ENCODE data around the gene ADAMTS17. TPM values are rescaled to one million over a fixed set of nuclear protein-coding genes. Genes with fewer than 3 reads are reported as not detected.

The ADAMTS17 gene
- total and polyA plus RNA-seq, 2 experiments from 2014 or later = 3.7 to 4.4 TPM

GRCh38 chr15:100318880-100319279 lies 22.9 kb downstream of the ADAMTS17 start:
- H4K20me1 ChIP-seq (ENCODE audit: insufficient read depth, poor library complexity, severe bottlenecking) = no peaks in the 10 kb centered on the region
- no peak for TF ChIP-seq EZH2phosphoT487 (IDR thresholded peaks at IDR 0.05; ENCODE audit: low read depth, severe bottlenecking, unreplicated experiment)
- TF ChIP-seq CTCF (IDR thresholded peaks at IDR 0.05; ENCODE audit: poor library complexity) = no peak
- TF ChIP-seq EZH2 (IDR thresholded peaks at IDR 0.05; ENCODE audit: borderline replicate concordance) = no peak
- no peak overlapping the region for H3K4me3 ChIP-seq
- no peaks in the 10 kb centered on the region for H3K4me1 ChIP-seq (ENCODE audit: insufficient read depth)
- no peak overlapping the region for H3K27ac ChIP-seq
- H3K79me2 ChIP-seq = no peaks in the 10 kb centered on the region
- no peaks in the 10 kb centered on the region for H3K9me3 ChIP-seq (ENCODE audit: low read depth)
- H3K4me2 ChIP-seq = no peak overlapping the region
- H3K9me2 ChIP-seq (replicated peaks; ENCODE audit: insufficient read depth) = no peaks in the 10 kb centered on the region
- no peaks in the 10 kb centered on the region for H3K36me3 ChIP-seq (replicated peaks; ENCODE audit: insufficient read depth, low read depth)
- H2AFZ ChIP-seq = no peak overlapping the region
- 94% methylated on average over 4 of the region's 4 CpGs for WGBS (ENCODE audit: low lambda C conversion rate, missing lambda C conversion rate)
- H3K27me3 ChIP-seq = no peaks in the 10 kb centered on the region
- no peak for DNase-seq (ENCODE audit: low spot score)

- H3K27ac ChIP-seq = no peak overlapping the region
- no peaks in the 10 kb centered on the region for H3K9me2 ChIP-seq (replicated peaks; ENCODE audit: insufficient read depth)
- peaks cover 15% of the 10 kb centered on the region for H3K4me1 ChIP-seq (ENCODE audit: insufficient read depth)
- no peaks in the 10 kb centered on the region for H3K27me3 ChIP-seq
- H2AFZ ChIP-seq = no peak overlapping the region
- no peak for DNase-seq (ENCODE audit: low spot score)
- no peak overlapping the region for H3K4me3 ChIP-seq
- no peaks in the 10 kb centered on the region for H3K9me3 ChIP-seq (ENCODE audit: low read depth)
- H4K20me1 ChIP-seq (ENCODE audit: insufficient read depth, poor library complexity, severe bottlenecking) = no peaks in the 10 kb centered on the region
- H3K36me3 ChIP-seq (replicated peaks; ENCODE audit: insufficient read depth, low read depth) = no peaks in the 10 kb centered on the region
- H3K79me2 ChIP-seq = no peaks in the 10 kb centered on the region
- TF ChIP-seq CTCF (IDR thresholded peaks at IDR 0.05; ENCODE audit: poor library complexity) (no peak), EZH2 (IDR thresholded peaks at IDR 0.05; ENCODE audit: borderline replicate concordance) (no peak), EZH2phosphoT487 (IDR thresholded peaks at IDR 0.05; ENCODE audit: low read depth, severe bottlenecking, unreplicated experiment) (no peak)
- 89% methylated on average over 16 of the region's 16 CpGs for WGBS (ENCODE audit: low lambda C conversion rate, missing lambda C conversion rate)
- no peak overlapping the region for H3K4me2 ChIP-seq
These were observed 26.9 kb downstream of the ADAMTS17 start for GRCh38 chr15:100314809-100315400.

- H3K36me3 ChIP-seq (replicated peaks; ENCODE audit: insufficient read depth, low read depth) = no peaks in the 10 kb centered on the region
- 79% methylated on average over 8 of the region's 8 CpGs for WGBS (ENCODE audit: low lambda C conversion rate, missing lambda C conversion rate)
These were observed 29.8 kb downstream of the ADAMTS17 start for GRCh38 chr15:100311833-100312476.

More at GRCh38 chr15:100311833-100312476, 29.8 kb downstream of the ADAMTS17 start:
- Histone ChIP-seq H3K27ac (no peak overlapping the region), H3K9me2 (replicated peaks; ENCODE audit: insufficient read depth) (no peaks in the 10 kb centered on the region), H3K79me2 (no peaks in the 10 kb centered on the region), H3K4me1 (ENCODE audit: insufficient read depth) (peaks cover 16% of the 10 kb centered on the region), H4K20me1 (ENCODE audit: insufficient read depth, poor library complexity, severe bottlenecking) (no peaks in the 10 kb centered on the region), H2AFZ (no peak overlapping the region), H3K27me3 (no peaks in the 10 kb centered on the region), H3K4me3 (no peak overlapping the region), H3K4me2 (no peak overlapping the region), H3K9me3 (ENCODE audit: low read depth) (no peaks in the 10 kb centered on the region)
- DNase-seq (ENCODE audit: low spot score) = no peak
- TF ChIP-seq EZH2 (IDR thresholded peaks at IDR 0.05; ENCODE audit: borderline replicate concordance) (no peak), CTCF (IDR thresholded peaks at IDR 0.05; ENCODE audit: poor library complexity) (no peak), EZH2phosphoT487 (IDR thresholded peaks at IDR 0.05; ENCODE audit: low read depth, severe bottlenecking, unreplicated experiment) (no peak)

All from hepatocyte (in vitro differentiated cells).